ENCODE results near the gene ARSI. TPM values are rescaled to one million over a fixed set of nuclear protein-coding genes. Genes with fewer than 3 reads are reported as not detected.

The ARSI gene
- total RNA-seq, 1 donor from 2014 or later, result 4.2 TPM

GRCh38 chr5:150247726-150248125, 55.0 kb downstream of the ARSI start:
- Histone ChIP-seq H3K36me3 (no peaks in the 10 kb centered on the region), H3K4me3 (no peak overlapping the region), H3K4me2 (no peak overlapping the region), H3K9ac (no peak overlapping the region), H3K27ac (no peak overlapping the region), H3K79me2 (ENCODE audit: low read depth) (no peaks in the 10 kb centered on the region), H3K9me3 (ENCODE audit: low read depth) (no peaks in the 10 kb centered on the region), H4K20me1 (ENCODE audit: low read depth) (no peaks in the 10 kb centered on the region), H3F3A (ENCODE audit: low read depth) (no peaks in the 10 kb centered on the region), H2AFZ (replicated peaks) (no peak overlapping the region), H3K27me3 (no peaks in the 10 kb centered on the region), H3K4me1 (peaks cover 25% of the 10 kb centered on the region)
- TF ChIP-seq EZH2phosphoT487 (IDR thresholded peaks at IDR 0.05) (no peak), EZH2 (IDR thresholded peaks at IDR 0.05) (no peak), CTCF (IDR thresholded peaks at IDR 0.05) (no peak)
- H3K27me3 Mint-ChIP-seq (ENCODE audit: insufficient read depth, low read depth), result peaks cover 4% of the 10 kb centered on the region
- H3K9me3 Mint-ChIP-seq, result no peaks in the 10 kb centered on the region
- DNase-seq (ENCODE audit: low spot score), result no peak
- H3K4me3 Mint-ChIP-seq, result no peak overlapping the region
- H3K27ac Mint-ChIP-seq, result no peak overlapping the region
- no peaks in the 10 kb centered on the region for H3K36me3 Mint-ChIP-seq
- H3K4me1 Mint-ChIP-seq, result peaks cover 28% of the 10 kb centered on the region

GRCh38 chr5:150246835-150247234, 55.9 kb downstream of the ARSI start:
- Mint-ChIP-seq H3K27me3 (ENCODE audit: insufficient read depth, low read depth) (peaks cover 4% of the 10 kb centered on the region), H3K9me3 (no peaks in the 10 kb centered on the region), H3K27ac (no peak overlapping the region), H3K4me1 (peaks cover 32% of the 10 kb centered on the region), H3K4me3 (no peak overlapping the region), H3K36me3 (no peaks in the 10 kb centered on the region)
- no peak overlapping the region for H3K27ac ChIP-seq
- H4K20me1 ChIP-seq (ENCODE audit: low read depth), result no peaks in the 10 kb centered on the region
- H3F3A ChIP-seq (ENCODE audit: low read depth), result peaks cover 4% of the 10 kb centered on the region
- DNase-seq (ENCODE audit: low spot score), result no peak
- no peaks in the 10 kb centered on the region for H3K9me3 ChIP-seq (ENCODE audit: low read depth)
- peaks cover 34% of the 10 kb centered on the region for H3K4me1 ChIP-seq
- H3K36me3 ChIP-seq, result no peaks in the 10 kb centered on the region
- no peak overlapping the region for H3K9ac ChIP-seq
- H3K79me2 ChIP-seq (ENCODE audit: low read depth), result no peaks in the 10 kb centered on the region
- no peaks in the 10 kb centered on the region for H3K27me3 ChIP-seq
- no peak overlapping the region for H3K4me2 ChIP-seq
- H2AFZ ChIP-seq (replicated peaks), result no peak overlapping the region
- H3K4me3 ChIP-seq, result no peak overlapping the region
- no peak for TF ChIP-seq EZH2phosphoT487 (IDR thresholded peaks at IDR 0.05)
- TF ChIP-seq EZH2 (IDR thresholded peaks at IDR 0.05), result no peak
- no peak for TF ChIP-seq CTCF (IDR thresholded peaks at IDR 0.05)

- peaks cover 36% of the 10 kb centered on the region for H3K4me1 Mint-ChIP-seq
- H3K27ac ChIP-seq, result no peak overlapping the region
- H2AFZ ChIP-seq (replicated peaks), result no peak overlapping the region
- H3K4me2 ChIP-seq, result no peak overlapping the region
- H3K4me3 Mint-ChIP-seq, result no peak overlapping the region
- DNase-seq (ENCODE audit: low spot score), result no peak
- TF ChIP-seq EZH2 (IDR thresholded peaks at IDR 0.05), result no peak
- no peak for TF ChIP-seq CTCF (IDR thresholded peaks at IDR 0.05)
- TF ChIP-seq EZH2phosphoT487 (IDR thresholded peaks at IDR 0.05), result no peak
- H3K27me3 Mint-ChIP-seq (ENCODE audit: insufficient read depth, low read depth), result peaks cover 4% of the 10 kb centered on the region
- H3K9ac ChIP-seq, result no peak overlapping the region
- H3F3A ChIP-seq (ENCODE audit: low read depth), result peaks cover 4% of the 10 kb centered on the region
- no peak overlapping the region for H3K27ac Mint-ChIP-seq
- H3K4me3 ChIP-seq, result no peak overlapping the region
- no peaks in the 10 kb centered on the region for H3K36me3 ChIP-seq
- H3K79me2 ChIP-seq (ENCODE audit: low read depth), result no peaks in the 10 kb centered on the region
- no peaks in the 10 kb centered on the region for H4K20me1 ChIP-seq (ENCODE audit: low read depth)
- H3K9me3 Mint-ChIP-seq, result no peaks in the 10 kb centered on the region
- no peaks in the 10 kb centered on the region for H3K27me3 ChIP-seq
- H3K36me3 Mint-ChIP-seq, result no peaks in the 10 kb centered on the region
- peaks cover 37% of the 10 kb centered on the region for H3K4me1 ChIP-seq
- H3K9me3 ChIP-seq (ENCODE audit: low read depth), result no peaks in the 10 kb centered on the region
Observed at GRCh38 chr5:150246429-150246828, 56.3 kb downstream of the ARSI start.

Other genes with a start within 250 kb of the ARSI start
- gene CSF1R, start 216.4 kb downstream of the ARSI start, total RNA-seq (ENCODE audit: low replicate concordance), result not detected in 2 replicates
- gene PDGFRB, start 147.1 kb downstream of the ARSI start, total RNA-seq (ENCODE audit: low replicate concordance), result 8.9 and 16.6 TPM in 2 replicates
- not detected in 2 replicates for gene CDX1, start 136.1 kb downstream of the ARSI start, total RNA-seq (ENCODE audit: low replicate concordance)
- gene SLC6A7, start 112.8 kb downstream of the ARSI start, total RNA-seq (ENCODE audit: low replicate concordance), result not detected in 2 replicates
- gene CAMK2A, start 13.1 kb downstream of the ARSI start, total RNA-seq (ENCODE audit: low replicate concordance), result 0.09 and 0.28 TPM in 2 replicates
- 37.9 and 79.8 TPM in 2 replicates for gene TCOF1, start 54.8 kb upstream of the ARSI start, total RNA-seq (ENCODE audit: low replicate concordance)
- gene CD74, start 110.0 kb upstream of the ARSI start, total RNA-seq (ENCODE audit: low replicate concordance), result 9.8 and 25.6 TPM in 2 replicates
- gene RPS14, start 146.8 kb upstream of the ARSI start, total RNA-seq (ENCODE audit: low replicate concordance), result 3,204 and 3,639 TPM in 2 replicates
- 22.9 and 45.6 TPM in 2 replicates for gene NDST1, start 205.2 kb upstream of the ARSI start, total RNA-seq (ENCODE audit: low replicate concordance)

All from neural progenitor cell (in vitro differentiated cells).